Measurements from ENCODE around the gene ZNF684. TPM values are rescaled to one million over a fixed set of nuclear protein-coding genes. Genes with fewer than 3 reads are reported as not detected.

ZNF684 gene
- total RNA-seq, 4 donors from 2014 or later = 2.3 to 11.5 (median 5.0) TPM

GRCh38 chr1:40588586-40588985, 57.1 kb downstream of the ZNF684 start:
- Histone ChIP-seq H3K9me3 (no peaks in the 10 kb centered on the region), H3K36me3 (no peaks in the 10 kb centered on the region), H3K4me1 (peaks cover 0 to 6% (median 0%) of the 10 kb centered on the region in 3 donors), H3K27ac (no peak overlapping the region), H3K27me3 (no peaks in the 10 kb centered on the region), H3K4me3 (no peak overlapping the region)
- TF ChIP-seq EP300 (IDR thresholded peaks at IDR 0.05) (no peak), POLR2AphosphoS5 (IDR thresholded peaks at IDR 0.05) (no peak), POLR2A (IDR thresholded peaks at IDR 0.05) (no peak)
- TF ChIP-seq, protein P1, sequence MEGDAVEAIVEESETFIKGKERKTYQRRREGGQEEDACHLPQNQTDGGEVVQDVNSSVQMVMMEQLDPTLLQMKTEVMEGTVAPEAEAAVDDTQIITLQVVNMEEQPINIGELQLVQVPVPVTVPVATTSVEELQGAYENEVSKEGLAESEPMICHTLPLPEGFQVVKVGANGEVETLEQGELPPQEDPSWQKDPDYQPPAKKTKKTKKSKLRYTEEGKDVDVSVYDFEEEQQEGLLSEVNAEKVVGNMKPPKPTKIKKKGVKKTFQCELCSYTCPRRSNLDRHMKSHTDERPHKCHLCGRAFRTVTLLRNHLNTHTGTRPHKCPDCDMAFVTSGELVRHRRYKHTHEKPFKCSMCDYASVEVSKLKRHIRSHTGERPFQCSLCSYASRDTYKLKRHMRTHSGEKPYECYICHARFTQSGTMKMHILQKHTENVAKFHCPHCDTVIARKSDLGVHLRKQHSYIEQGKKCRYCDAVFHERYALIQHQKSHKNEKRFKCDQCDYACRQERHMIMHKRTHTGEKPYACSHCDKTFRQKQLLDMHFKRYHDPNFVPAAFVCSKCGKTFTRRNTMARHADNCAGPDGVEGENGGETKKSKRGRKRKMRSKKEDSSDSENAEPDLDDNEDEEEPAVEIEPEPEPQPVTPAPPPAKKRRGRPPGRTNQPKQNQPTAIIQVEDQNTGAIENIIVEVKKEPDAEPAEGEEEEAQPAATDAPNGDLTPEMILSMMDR (IDR thresholded peaks at IDR 0.05) = no peak
- WGBS, 2 donors (ENCODE audit: low coverage in 1 of 2) = 64 to 71% methylated on average over 2 of the region's 2 CpGs
- ATAC-seq = no peak

GRCh38 chr1:40592107-40592803, 60.8 kb downstream of the ZNF684 start:
- peaks cover 10% of the 10 kb centered on the region for H3K27me3 ChIP-seq
- no peak overlapping the region for H3K4me3 ChIP-seq
- 30 to 57% methylated on average over 6 of the region's 6 CpGs for WGBS, 2 donors (ENCODE audit: low coverage in 1 of 2)
- H3K4me1 ChIP-seq = peaks cover 0 to 8% (median 0%) of the 10 kb centered on the region in 3 donors
- H3K9me3 ChIP-seq = no peaks in the 10 kb centered on the region
- no peak overlapping the region for H3K27ac ChIP-seq
- ATAC-seq = no peak
- H3K36me3 ChIP-seq = no peaks in the 10 kb centered on the region
- TF ChIP-seq, protein P1 (IDR thresholded peaks at IDR 0.05) = peak in 1 of 4 experiments; percentile 15
- TF ChIP-seq EP300 (IDR thresholded peaks at IDR 0.05) (no peak), POLR2A (IDR thresholded peaks at IDR 0.05) (no peak)

DNA sequence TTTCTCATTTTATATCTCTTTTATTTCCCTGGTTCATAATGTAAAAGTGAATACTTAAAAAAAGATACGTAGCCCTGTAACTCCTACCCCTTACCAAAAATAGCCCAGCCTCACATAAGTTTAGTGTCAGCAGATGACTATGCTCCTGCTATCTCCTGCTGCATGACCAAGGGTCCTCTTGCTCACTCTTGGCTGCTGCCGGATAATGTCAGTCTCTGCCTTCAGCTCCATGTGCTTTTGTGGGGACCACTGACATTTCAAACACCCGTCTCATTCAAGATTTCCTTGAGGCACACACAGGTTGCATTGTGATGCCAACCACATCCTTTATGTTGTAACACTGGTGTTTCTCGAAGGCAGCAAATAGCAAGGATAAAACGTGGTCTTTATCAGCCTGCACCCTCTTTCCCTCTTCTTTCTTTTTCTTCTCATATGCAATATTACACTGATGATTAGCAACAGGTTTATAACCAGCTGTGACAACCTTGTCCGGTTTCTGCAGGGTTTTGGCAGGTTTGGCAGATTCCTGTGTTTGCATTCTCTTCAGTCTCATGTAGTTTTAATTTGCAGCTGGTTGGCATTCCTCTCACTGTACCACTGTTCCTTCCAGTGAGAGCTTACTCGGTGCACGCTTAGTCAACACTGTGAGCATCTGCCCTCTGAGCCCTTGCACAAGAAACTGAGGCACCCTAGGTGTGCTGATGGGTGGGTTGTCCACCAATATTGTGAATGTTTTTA, 62.2 kb downstream of the ZNF684 start:
- WGBS, 2 donors (ENCODE audit: low coverage in 1 of 2) = 32% methylated on average over 8 of the region's 8 CpGs
- TF ChIP-seq POLR2A (IDR thresholded peaks at IDR 0.05) (no peak), EP300 (IDR thresholded peaks at IDR 0.05) (no peak), POLR2AphosphoS5 (IDR thresholded peaks at IDR 0.05) (no peak)
- TF ChIP-seq, protein P1 (IDR thresholded peaks at IDR 0.05) = no peak
- ATAC-seq = no peak
- Histone ChIP-seq H3K27ac (no peak overlapping the region), H3K4me3 (no peak overlapping the region), H3K36me3 (no peaks in the 10 kb centered on the region), H3K27me3 (peaks cover 10% of the 10 kb centered on the region), H3K9me3 (no peaks in the 10 kb centered on the region), H3K4me1 (peaks cover 0 to 8% (median 0%) of the 10 kb centered on the region in 3 donors)

DNA sequence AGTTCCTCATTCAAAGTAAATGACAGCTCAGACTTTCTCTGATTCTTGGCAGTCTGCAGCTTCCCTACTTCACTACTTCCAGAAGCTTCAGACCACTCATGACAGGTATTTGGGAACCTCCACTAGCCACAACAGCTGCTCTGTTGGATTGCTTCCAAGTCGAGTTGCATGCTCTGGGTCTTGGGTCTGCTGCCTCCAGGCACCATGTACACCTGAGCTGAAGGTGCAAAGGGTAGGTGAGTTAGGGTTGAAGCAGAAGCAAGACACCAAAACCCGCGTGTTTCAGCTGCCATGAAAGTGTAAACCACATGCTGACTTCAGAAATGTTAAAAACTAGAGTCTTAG, 62.7 kb downstream of the ZNF684 start:
- peaks cover 10% of the 10 kb centered on the region for H3K27me3 ChIP-seq
- H3K4me3 ChIP-seq = no peak overlapping the region
- H3K36me3 ChIP-seq = no peaks in the 10 kb centered on the region
- no peak for TF ChIP-seq POLR2AphosphoS5 (IDR thresholded peaks at IDR 0.05)
- TF ChIP-seq POLR2A (IDR thresholded peaks at IDR 0.05) = no peak
- no peak for TF ChIP-seq EP300 (IDR thresholded peaks at IDR 0.05)
- TF ChIP-seq, protein P1 (IDR thresholded peaks at IDR 0.05) = no peak
- no peak overlapping the region for H3K27ac ChIP-seq
- peaks cover 0 to 8% (median 0%) of the 10 kb centered on the region in 3 donors for H3K4me1 ChIP-seq
- 41% methylated on average over 3 of the region's 3 CpGs; no CpG with 5 or more reads in 1 of the 2 donors for WGBS, 2 donors (ENCODE audit: low coverage in 1 of 2)
- no peaks in the 10 kb centered on the region for H3K9me3 ChIP-seq
- no peak for ATAC-seq

Data from gastroesophageal sphincter (tissue), 4 donors.